Hepatic stellate cell (primary cell): ENCODE data around the gene SLC28A1.
A peak's percentile ranks its signal among the peaks of the same experiment; 100 is the strongest.
"Not testable (repeated sequence)": the region's sequence is repeated elsewhere in the genome, so short reads cannot be mapped to it uniquely, and the experiment has no call there.

ENCODE experiments used
- DNase-seq: peaks from one replicate; pipeline ENCODE4 v3.0.0; 2011; ENCODE audit warnings: low spot score

SLC28A1 gene

DNA sequence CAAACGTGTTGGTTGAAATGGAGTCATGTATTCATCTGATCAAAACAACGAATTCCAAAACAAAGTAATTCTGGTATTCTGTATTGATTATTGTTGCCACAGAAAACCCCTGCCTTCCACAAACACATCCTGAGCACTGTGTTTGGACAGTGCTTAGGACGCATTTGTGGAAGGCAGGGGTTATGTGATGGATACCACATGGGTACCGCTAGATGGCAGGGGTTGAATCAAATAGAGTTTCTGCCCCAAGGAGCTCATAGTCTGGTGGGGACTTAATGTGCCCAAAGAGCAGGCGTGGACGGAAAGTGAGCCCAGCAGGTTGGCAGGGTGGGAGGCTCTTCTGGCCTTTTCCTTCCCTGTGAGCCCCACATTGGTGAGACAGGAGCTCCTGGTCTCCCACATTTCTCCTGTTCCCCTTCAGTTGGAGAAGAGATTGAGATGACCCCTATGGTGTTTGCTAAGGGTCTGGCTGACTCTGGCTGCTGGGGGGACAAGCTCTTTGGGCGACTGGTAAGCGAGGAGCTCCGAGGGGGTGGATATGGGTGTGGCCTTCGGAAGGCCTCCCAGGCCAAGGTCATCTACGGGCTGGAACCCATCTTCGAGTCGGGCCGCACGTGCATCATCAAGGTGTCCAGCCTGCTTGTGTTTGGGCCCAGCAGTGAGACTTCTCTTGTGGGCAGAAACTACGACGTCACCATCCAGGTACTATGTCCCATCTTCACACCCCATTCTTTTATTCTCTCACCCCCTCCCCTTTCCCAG is 22.1 kb upstream of the SLC28A1 start:
- DNase-seq: no peak

GRCh38 chr15:84863565-84864443 is 20.7 kb upstream of the SLC28A1 start:
- DNase-seq: peak; percentile 65

GRCh38 chr15:84864444-84864795 is 20.0 kb upstream of the SLC28A1 start:
- DNase-seq: no peak

DNA sequence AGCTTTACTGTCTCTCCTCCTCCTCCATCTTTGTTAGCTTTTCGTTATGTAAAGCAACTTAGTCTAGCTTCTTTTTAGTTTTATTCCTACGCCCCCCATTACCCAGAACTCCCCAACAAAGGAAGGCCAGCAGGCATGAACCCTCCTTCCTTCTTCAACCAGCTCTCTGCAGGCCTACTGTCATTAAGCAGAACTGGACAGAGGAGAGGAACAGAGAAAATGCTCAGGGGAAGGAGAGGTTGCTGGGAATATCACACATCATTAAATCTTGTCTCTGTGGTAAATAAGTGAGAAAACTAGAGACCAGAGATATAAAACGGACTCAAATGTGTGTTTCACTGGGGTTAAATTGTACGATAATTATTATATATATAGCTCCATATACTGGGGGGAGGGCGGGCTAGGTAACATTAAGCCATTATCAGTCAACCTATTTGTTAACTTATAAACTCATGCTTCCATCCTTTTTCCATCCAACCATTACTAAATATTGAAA is 19.3 kb upstream of the SLC28A1 start:
- DNase-seq: no peak

- DNase-seq: no peak
Measured at GRCh38 chr15:84868037-84868880, 16.2 kb upstream of the SLC28A1 start.

DNA sequence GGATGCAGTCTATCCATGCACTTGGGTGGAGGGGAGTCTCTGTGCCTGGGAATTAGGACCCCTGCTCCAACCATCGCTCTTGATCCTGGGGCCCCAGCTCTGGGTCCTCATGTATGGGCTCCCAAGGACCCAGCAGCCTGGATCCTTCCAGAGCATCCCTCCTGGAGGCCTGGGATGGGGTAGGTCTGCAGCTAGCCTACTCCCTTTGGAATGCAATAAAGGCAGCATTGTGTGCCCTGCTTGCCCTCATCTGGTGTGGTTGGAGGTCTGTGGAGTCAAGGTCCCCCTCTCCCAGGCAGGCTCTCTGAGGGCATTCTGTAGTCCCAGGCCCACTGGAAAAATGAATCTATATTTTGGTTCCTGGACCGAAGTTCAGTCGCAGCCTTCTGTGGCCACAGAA is 15.0 kb upstream of the SLC28A1 start:
- DNase-seq: no peak

DNA sequence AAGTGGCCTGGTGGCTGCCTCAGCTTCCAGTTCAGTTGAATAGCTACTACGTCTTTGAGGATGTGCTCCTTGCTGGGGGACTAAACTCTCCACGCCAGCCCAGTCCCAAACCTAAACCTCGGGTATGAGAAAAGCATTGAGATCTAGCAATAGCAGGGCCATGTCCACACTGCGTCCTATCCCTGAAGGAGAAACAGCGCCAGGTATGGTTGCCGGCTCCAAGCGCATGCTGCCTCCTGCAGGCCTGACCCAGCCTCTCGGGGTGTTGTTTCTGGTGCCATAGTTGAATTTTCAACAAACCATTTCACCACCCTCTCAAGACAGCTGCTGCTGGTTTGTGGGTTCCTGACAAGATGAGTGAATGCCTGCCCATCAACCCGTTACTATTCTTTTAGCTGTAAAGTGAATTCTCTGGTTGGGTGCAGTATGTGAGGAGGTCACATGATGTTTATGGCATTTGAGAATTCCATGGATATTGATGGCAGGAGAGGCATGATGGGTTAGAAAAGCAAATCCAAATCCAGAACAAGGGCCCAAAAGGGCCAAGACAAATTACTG is 13.0 kb upstream of the SLC28A1 start:
- DNase-seq: no peak

- no peak for DNase-seq
Measured at GRCh38 chr15:84872009-84872910, 12.2 kb upstream of the SLC28A1 start.

- no peak for DNase-seq
Measured at GRCh38 chr15:84873997-84874396, 10.5 kb upstream of the SLC28A1 start.

DNA sequence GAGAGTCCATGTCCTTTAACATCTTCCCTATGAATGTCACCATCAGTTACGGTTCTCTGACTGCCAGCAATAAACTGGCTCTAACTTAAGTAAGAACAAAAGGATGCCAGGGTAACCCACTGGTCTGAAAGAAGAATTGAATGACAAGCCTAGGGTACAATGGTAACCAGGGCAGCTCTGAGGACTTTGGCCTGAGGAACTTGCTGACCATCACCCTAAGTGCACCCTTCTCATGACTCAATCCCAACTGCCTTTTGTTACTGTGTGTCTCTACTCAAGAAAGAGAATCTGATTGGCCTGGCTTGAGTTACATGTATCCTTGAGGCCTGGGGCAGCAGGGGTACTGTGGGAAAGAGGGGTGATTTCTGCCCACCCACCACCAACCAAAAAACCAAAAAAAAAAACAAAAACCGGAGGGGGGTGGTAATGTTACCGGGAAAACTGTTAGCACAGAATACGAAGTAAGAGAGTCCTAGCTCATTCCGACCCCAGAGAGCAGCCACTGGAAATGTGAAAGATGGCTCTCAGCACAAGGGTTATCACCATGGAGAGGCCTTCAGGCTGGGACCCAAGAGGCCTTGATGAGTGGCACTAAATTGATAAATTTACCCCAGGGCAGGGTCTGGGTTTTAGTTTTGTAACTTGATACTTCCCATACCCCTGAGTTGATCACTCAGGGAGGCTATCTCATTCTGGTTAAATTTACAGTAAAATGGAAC is 9.3 kb upstream of the SLC28A1 start:
- no peak for DNase-seq

- no peak for DNase-seq
Measured at GRCh38 chr15:84876269-84876668, 8.2 kb upstream of the SLC28A1 start.

DNA sequence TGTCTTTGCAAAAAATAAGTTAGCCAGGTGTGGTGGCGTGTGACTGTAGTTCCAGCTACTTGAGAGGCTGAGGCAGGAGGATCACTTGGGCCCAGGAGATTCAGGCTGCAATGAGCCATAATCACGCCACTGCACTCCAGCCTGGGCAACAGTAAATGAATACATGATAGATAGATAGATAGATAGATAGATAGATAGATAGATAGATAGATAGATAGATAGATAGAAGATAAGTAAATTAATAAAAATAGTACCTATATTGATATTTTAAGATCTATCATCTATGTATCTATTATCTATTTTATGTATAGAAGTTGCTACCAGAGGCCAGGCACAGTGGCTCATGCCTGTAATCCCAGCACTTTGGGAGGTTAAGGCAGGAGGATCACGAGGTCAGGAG is 6.8 kb upstream of the SLC28A1 start:
- DNase-seq: not testable (repeated sequence)

DNA sequence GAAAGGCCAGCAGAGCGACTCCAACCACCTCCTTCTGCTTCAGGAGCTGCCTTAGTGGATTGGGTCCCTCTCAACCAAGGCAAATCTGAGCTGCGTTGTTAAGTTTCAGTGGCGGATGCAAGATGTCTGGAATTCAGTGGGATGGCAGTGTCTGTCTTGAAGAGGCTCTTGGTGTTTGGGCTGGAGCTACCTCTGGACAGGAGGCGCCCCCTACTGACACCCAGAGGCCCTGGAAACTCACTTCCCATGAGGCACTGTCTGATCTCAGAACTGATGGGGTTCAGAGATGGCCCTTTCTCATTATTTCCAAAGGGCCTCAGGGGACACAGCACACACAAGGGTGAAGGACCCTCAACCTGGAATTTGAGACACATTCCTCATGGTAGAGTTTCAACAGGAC is 6.0 kb upstream of the SLC28A1 start:
- peak; percentile 60 for DNase-seq

DNA sequence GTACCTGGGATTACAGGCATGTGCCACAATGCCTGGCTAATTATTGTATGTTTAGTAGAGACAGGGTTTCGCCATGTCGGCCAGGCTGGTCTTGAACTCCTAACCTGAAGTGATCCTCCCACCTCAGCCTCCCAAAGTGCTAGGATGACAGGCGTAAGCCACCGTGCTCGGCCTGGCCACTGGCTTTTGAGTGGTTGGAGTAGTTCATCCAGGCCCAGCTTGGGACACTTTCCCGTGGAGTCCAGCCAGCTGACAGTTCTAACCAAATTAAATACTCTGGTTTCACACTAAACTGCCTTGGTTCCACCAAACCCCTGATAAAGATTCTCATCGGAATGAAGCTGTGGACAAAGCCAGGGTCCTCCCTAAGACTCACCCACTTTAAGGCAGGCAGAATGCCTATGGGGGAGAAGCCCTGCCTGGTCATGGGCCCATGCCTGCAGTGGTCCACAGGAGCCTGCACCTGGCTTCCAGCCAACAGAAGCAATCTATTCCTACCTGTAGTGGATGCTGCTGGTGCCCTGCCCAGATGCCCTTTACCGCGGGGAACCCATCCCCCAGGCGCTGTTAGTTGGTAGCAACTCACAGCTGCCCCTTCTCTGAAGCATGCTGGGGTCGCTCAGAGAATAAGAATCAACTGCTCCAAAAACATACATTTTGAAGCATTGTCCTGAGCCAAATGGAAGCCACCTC is 5.2 kb upstream of the SLC28A1 start:
- DNase-seq: no peak

- no peak for DNase-seq
Measured at GRCh38 chr15:84880007-84880406, 4.5 kb upstream of the SLC28A1 start.

DNA sequence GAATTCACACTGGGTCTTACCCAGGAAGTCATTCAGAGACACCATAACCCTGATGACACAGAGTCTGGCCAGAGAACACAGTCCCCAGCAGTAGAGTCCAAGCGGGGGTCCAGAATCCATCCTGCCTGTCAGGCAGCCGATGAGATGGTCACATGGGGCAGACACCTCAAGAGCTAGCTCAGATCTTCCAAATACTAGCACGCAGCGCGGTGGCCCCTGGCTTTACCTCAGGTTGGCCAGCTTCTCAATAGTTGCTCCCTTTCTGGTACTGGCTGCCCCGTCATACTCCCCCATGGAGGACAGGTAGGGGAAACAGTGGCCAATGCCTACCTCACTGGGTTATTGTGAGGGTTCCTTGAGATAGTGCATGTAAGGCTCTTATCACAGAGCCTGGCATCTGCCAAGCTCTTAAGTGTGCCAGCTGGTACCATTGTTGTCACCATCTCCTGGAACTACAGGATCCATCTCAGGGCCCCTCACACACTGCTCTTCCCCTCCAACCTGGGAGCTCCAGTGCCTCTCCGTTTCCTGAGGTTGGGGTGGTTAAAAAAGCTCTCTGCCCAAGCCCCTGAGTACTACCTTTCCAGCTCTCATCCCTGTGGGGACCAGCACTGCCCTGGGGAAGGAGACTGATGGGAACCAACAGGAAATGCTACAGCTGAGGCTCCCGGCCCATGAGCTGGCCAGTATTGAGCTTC is 3.5 kb upstream of the SLC28A1 start:
- no peak for DNase-seq

DNA sequence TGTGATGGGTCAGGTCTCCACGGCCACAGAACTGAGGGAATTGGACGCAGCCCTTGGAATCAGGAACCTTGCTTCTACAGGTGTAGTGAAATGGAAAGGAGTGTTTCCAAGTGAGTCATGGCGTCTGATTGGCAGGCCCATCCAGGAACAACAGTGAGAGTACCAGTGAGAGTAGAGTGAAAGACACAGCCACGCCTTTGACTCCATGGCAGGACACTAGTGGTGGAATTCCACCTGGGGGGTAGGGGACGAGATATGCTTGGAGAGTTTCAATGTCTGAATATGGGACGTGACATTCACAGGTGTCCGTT is 3.0 kb upstream of the SLC28A1 start:
- DNase-seq: no peak

DNA sequence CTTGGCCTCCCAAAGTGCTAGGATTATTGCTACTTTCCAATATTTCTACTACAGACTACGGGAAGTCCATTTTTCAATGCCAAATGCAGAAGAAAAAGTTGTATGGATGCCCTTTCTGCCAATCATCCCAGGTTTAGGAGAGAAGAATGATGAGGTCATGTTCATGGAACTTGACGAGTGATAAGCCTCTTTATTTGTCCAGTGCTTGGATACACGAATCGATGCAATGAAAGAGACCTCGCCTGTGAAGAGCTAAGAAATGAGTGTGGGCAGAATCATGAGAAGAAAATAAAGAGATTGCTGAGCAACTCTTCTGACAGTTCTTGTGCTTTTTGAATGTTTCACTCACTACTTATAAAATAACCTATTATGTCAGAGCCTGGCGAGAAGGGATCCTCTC is 996 bp upstream of the SLC28A1 start:
- DNase-seq: no peak

- no peak for DNase-seq
Measured at GRCh38 chr15:84885801-84886200, 1.3 kb downstream of the SLC28A1 start.
